GM21367 (cell line): Measurements from ENCODE around the gene AP1S3.
A peak's percentile ranks its signal among the peaks of the same experiment; 100 is the strongest.
"Not testable (repeated sequence)": the region's sequence is repeated elsewhere in the genome, so short reads cannot be mapped to it uniquely, and the experiment has no call there.

ENCODE experiments used
- ATAC-seq: cut with Tn5 transposase; IDR thresholded peaks from one replicate; pipeline ENCODE4 v1.9.1; 2021; ENCODE audit not compliant: unreplicated experiment

The AP1S3 gene

DNA sequence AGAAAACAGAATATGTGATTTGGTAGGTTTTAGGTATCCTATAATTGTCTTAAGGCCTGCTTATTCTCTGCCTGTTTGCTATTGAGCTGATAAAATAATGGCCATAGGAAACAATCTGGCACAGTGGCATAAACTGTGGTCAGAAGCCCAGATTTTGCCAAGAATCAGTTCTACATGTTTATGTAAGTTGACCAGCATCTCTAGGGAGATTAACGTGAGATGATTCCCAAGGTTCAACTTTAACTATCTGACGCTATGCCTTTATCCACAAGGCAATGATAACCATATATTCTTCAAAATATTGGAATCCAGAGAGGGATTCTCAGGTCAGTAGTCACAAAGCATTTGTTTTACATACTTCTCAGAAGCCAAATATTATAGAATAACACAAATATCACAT is 25.6 kb downstream of the AP1S3 start:
- ATAC-seq = no peak

DNA sequence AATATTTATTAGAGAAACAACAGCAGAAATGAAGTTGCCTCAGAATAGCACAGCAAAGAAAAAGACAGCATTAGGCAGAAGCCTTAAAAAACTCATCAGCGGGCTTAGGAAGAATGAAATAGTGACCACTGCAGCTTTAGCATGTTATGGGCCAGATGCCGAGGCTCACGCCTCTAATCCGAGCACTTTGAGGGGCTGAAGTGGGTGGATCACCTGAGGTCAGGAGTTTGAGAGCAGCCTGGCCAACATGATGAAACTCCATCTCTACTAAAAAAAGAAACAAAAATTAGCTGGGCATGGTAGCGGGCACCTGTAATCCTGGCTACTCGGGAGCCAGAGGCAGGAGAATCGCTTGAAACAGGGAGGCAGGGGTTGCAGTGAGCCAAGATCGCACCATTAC is 32.4 kb downstream of the AP1S3 start:
- ATAC-seq = no peak

DNA sequence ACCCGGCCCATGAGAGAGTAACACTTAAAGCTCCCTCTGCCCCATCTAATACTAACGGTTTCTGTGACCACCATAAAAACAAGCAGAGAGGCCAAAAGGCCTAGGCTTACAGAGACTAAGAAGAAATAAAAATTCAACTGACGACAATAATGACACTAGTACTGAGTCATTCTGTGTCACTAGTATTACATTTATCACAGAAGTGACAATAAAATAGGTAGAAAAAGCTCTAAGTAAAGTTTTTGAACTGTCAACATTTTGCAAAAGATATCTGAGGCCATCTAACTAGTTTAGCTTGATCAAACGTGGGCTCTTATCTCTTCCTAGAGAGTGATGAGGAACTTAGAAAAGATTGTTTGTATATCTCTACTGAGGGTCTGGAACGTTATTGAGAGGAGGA is 35.6 kb downstream of the AP1S3 start:
- no peak for ATAC-seq

DNA sequence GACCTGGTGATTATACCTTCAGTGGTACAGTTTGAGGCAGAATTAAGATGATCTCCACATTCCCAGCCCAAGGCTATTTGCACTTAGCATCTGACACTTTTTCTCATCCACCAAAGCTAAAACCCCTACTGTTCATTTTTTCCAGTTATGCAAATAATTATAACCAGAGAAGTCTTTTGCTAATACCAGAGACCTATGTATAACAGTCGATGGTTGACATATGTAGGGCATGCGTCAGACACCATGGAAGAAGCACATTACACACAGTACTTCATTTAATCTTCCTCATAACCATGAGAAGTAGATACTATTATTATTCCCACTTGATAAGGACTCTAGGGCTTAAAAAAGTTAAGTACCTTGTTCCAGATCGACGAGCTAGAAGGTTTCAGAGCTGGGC is 36.5 kb downstream of the AP1S3 start:
- ATAC-seq = no peak

- ATAC-seq = peak; percentile 96
Observed at GRCh38 chr2:223797811-223798721, 39.3 kb downstream of the AP1S3 start.

DNA sequence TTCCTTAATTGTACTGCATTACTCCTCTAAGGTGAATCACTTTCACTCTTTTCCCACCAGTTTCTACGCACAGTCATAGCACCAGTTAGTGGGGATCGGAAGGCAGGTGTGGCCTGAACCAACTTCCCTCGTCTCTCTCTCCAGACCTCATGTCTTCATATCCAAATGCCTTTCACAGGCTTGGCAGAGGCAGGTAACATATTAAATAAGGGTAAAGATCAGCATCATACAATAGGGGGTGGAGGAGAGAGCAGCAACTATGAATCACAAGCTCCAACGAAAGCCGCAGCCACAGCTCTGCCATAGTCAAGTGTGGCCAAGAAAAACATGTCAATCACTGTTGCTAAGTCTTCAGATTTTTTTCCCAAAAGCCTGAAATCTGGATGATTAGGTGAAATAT is 40.3 kb downstream of the AP1S3 start:
- ATAC-seq = no peak

- ATAC-seq = no peak
Observed at GRCh38 chr2:223789423-223789822, 48.0 kb downstream of the AP1S3 start.

DNA sequence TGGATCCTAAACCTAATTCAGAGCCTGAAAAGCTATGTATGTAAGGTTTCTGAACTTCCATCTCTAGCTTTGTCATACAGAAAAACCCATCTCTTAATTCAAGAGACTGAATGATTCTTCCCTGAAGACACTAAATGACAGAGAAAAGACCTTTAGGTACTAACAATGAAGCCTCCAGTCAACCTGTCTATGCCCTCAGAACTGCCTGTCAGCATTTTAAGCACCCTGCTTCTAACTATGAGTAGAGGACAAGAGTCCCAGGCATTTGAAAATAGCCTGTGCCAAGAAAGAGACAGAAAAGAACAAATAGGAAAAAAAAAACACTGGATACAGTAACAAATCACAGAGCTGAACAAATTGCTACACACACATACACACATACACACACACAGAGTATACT is 48.6 kb downstream of the AP1S3 start:
- ATAC-seq = no peak

DNA sequence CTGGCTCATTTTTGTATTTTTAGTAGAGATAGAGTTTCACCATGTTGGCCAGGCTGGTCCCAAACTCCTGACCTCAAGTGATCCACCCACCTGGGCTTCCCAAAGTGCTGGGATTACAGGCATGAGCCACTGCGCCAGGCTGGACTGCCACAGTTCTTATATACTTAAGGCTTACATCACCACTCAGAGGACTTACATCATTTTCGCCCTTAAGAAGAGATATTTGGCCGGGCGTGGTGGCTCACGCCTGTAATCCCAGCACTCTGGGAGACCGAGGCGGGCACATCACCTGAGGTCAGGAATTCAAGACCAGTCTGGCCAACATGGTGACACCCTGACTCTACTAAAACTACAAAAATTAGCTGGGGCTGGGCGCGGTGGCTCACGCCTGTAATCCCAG is 49.3 kb downstream of the AP1S3 start:
- ATAC-seq = not testable (repeated sequence)

DNA sequence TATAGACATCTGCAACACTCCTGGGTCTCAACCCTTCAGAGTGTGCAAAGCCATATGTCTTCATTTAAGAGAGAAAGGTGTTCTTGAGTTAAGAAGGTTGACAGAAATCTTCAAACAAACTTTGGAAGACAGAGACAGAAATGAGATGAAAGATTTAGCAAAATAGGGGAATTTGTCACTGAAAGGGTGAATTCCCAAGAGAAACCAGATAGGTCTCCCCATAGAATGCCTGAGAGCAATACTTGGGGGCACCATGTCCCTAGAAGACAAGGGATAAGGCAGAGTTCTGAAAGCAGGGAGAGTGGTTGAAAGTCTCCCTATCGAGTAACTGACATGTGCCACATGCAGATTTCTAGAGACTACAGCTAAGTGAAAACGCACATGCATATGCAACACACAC is 50.0 kb downstream of the AP1S3 start:
- ATAC-seq = peak; percentile 31

DNA sequence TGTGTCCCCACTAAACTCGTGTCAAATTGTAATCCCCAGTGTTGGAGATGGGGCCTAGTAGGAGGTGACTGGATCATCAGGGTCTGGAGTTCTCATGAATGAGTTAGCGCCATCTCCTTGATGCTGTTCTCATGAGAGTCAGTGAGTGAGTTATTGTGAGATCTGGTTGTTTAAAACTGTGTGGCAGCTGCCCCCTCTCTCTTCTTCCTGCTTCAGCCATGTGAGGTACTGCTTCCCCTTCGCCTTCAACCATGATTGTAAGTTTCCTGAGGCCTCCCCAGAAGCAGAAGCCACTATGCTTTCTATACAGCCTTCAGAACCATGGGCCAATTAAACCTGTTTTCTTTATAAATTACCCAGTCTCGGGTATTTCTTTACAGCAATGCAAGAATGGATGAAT is 50.4 kb downstream of the AP1S3 start:
- peak; percentile 72 for ATAC-seq

- no peak for ATAC-seq
Observed at GRCh38 chr2:223786236-223786635, 51.1 kb downstream of the AP1S3 start.

GRCh38 chr2:223784221-223784772 is 53.1 kb downstream of the AP1S3 start:
- ATAC-seq = no peak

DNA sequence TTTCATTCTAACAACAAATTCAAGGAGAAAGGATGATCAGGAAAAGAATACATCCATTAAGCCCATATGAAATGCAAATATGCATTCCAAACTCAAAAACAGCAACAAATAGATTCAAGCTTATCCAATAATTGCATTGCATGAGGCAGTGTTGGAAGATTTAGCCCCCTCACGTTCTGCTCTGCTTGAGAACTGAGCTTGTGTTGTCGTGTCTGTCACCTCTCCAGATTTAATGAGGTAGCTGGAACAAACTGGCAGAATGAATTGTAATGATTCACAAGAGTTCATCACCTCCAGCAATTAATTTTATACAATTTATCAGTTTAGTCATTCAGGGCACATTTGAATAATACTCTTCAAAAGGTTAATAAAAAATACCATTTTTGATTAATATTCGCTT is 54.8 kb downstream of the AP1S3 start:
- no peak for ATAC-seq

DNA sequence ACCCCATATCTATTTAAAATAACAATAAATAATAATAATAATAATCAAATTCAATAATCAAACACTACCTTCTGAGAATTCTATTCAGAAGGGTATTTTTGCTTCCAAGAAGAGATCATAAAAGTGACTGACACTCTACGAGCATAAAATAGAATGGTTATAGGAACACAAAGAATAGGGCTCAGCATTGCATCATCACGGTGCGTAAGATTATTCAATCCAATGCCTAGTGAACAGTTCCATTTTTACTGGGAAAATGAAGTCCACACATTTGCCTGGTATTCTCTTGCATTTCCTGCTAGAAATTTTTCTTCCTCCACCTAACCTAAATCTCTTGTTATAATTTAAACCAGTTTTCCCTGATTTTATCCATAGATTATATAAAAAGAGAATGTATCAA is 55.8 kb downstream of the AP1S3 start:
- ATAC-seq = no peak

- ATAC-seq = peak; percentile 54
Observed at GRCh38 chr2:223779877-223780276, 57.5 kb downstream of the AP1S3 start.

- ATAC-seq = no peak
Observed at GRCh38 chr2:223774193-223774592, 63.2 kb downstream of the AP1S3 start.

GRCh38 chr2:223772363-223772762 is 65.0 kb downstream of the AP1S3 start:
- no peak for ATAC-seq

GRCh38 chr2:223771475-223771874 is 65.9 kb downstream of the AP1S3 start:
- no peak for ATAC-seq

- no peak for ATAC-seq
Observed at GRCh38 chr2:223768179-223768578, 69.2 kb downstream of the AP1S3 start.

DNA sequence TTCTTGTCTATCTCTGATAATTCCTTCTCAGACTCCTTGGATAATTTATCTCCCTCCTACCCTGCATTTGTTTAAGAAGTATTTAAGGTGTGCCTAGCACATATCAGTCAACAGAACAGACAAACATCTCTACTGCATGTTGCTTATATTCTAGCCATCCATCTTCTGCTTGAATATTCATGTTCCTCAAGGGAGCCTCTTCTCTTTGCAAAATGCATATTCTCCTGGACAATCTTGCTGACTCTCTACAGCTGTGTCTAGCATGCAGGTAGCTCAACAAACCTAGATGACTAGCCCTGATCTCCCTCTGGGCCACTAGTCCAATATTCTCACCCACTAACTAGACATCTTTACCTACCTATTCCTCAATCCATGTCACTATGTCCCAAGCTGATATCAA is 70.0 kb downstream of the AP1S3 start:
- ATAC-seq = no peak

DNA sequence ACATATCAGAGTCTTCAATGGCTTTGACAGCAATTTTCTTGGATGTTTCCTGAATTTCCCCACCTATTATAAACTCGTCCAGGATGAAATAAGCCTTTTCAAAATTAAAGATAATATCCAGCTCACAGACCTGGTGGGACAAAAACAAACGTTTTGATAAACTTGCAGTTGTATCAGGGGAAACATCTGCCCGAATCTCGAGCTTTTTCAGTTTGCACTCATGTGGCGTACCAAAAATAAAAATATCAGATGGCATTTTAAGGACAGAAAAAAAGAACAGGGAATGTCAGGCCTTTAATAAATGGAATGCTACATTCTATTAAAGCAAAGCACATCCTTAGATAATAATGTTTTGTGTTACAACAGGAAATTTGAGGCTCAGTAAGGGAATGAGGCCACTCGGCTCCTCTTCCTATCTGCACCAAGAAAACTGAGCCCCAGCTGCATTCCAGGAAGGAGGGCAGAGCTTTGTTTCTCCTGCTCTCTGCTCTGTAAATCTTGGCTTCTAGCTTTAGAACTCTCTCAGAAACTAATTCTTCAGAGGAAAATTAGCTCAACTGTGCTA is 72.1 kb downstream of the AP1S3 start:
- no peak for ATAC-seq
